Activated naive CD8-positive, alpha-beta T cell (primary cell): ENCODE data around the gene ACVR1.

Experiments
- H3K27ac Mint-ChIP-seq: one replicate; pipeline ENCODE4 v1.8.0; 2021; ENCODE audit warnings: mixed read lengths
- H3K27me3 Mint-ChIP-seq: one replicate; pipeline ENCODE4 v1.8.0; 2021; ENCODE audit warnings: mixed read lengths
- H3K36me3 Mint-ChIP-seq: one replicate; pipeline ENCODE4 v1.8.0; 2021; ENCODE audit warnings: mixed read lengths
- H3K4me1 Mint-ChIP-seq: one replicate; pipeline ENCODE4 v1.8.0; 2021; ENCODE audit warnings: low read depth, mixed read lengths
- H3K4me3 Mint-ChIP-seq: one replicate; pipeline ENCODE4 v1.8.0; 2021; ENCODE audit warnings: mild to moderate bottlenecking, mixed read lengths
- H3K9me3 Mint-ChIP-seq: one replicate; pipeline ENCODE4 v1.8.0; 2021; ENCODE audit warnings: low read depth, mixed read lengths

ACVR1 gene

DNA sequence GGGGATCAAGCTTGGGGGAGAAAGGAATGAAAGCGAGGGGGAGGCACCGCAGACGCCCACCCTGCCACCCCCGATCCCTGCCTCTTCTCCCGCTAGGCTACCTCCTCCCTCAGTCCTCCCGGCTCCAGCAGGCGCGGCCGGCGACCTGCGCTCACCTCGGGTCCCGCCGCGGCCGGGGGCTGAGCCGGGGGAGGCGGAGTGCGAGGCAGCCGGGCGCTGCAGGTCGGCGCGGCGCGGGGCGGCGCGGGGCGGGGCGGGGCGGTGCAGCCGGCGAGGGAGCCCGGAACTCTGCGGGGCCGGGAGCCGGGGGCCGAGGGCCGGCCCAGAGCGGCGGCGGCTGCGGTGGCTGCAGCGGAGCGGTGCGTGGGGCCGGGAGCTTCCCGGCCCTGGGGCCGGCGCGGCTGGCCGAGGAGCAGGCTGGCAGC, 477 bp downstream of the ACVR1 start:
- peaks cover 48% of the 10 kb centered on the region for H3K4me1 Mint-ChIP-seq
- H3K27me3 Mint-ChIP-seq = no peaks in the 10 kb centered on the region
- H3K36me3 Mint-ChIP-seq = peaks cover 2% of the 10 kb centered on the region
- H3K9me3 Mint-ChIP-seq = no peaks in the 10 kb centered on the region
- H3K27ac Mint-ChIP-seq = peak overlapping the region; percentile 89
- peak overlapping the region; percentile 92 for H3K4me3 Mint-ChIP-seq

DNA sequence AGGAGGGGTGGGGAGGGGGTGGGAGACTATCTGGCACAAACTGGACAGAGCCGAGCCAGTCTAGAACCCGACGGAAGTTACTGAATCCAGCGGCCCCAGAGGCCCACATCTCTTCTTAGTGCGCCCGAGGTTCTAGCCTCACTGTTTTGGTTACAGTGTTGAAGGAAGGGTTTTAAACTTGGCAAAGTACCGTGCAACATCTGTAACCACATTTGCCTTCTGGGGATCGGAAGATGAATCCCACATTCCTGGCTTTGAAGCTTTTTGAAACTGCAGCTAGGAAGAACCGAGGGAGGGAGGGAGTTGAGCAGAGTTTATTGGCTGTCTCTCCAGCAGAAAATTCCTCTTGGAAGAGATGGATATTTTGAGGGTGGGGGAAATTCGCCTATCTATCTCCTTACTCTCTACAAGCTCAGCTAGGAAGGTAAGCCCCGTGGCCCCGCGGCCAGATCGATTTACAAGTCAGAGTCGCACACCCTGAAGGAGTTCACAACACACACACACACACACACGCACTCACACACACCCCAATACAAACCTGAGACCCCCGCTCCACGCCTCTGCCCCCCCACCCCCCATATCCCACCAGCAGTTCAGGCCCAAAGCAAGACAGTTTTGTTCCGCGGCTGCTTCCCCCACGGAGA, 1.0 kb downstream of the ACVR1 start:
- H3K36me3 Mint-ChIP-seq = peaks cover 2% of the 10 kb centered on the region
- peak overlapping the region; percentile 92 for H3K4me3 Mint-ChIP-seq
- H3K27me3 Mint-ChIP-seq = no peaks in the 10 kb centered on the region
- no peaks in the 10 kb centered on the region for H3K9me3 Mint-ChIP-seq
- peak overlapping the region; percentile 89 for H3K27ac Mint-ChIP-seq
- peaks cover 50% of the 10 kb centered on the region for H3K4me1 Mint-ChIP-seq

DNA sequence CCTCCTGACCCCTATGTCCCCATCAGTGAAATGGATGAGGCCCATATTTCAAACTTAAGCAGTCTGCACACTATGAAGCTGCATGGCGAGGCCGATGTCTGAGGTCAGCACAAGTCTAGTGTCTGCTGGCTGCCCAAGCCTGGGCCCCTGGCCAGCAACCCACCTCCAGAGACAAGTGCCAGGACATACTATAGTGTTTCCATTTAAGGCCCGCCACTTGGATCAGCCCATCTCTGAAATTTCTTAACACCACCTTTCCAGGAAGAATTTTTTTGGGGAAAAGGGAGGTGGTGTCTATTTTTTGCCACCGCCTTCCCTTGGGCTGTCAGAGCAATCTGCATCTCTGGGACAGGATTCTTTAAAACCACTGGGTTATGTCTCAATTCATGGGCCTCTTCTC, 1.8 kb downstream of the ACVR1 start:
- H3K4me1 Mint-ChIP-seq = peaks cover 57% of the 10 kb centered on the region
- peak overlapping the region; percentile 89 for H3K27ac Mint-ChIP-seq

DNA sequence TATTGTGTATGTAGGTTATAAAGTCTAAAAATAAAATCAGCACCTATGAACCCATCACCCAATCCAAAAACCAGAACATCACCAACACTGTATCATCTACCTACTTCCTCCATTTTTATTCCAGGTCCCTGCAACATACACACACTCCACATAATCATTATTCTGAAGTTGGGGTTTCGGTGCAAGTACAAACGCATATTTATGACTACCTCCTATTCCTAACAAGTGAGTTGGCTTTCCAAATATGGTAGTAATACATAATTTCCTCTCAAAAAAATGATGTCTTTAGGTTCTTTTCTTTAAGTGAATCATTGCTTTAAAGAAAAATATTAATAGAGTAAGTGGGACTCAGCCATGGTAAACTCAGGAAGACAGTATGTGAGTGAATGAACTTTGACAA, 3.3 kb downstream of the ACVR1 start:
- no peak overlapping the region for H3K27ac Mint-ChIP-seq
- no peaks in the 10 kb centered on the region for H3K27me3 Mint-ChIP-seq
- peaks cover 62% of the 10 kb centered on the region for H3K4me1 Mint-ChIP-seq
- no peaks in the 10 kb centered on the region for H3K9me3 Mint-ChIP-seq
- H3K4me3 Mint-ChIP-seq = no peak overlapping the region
- peaks cover 3% of the 10 kb centered on the region for H3K36me3 Mint-ChIP-seq

More for the DNA sequence above, 1.8 kb downstream of the ACVR1 start:
- H3K9me3 Mint-ChIP-seq = no peaks in the 10 kb centered on the region
- peak overlapping the region; percentile 92 for H3K4me3 Mint-ChIP-seq
- H3K36me3 Mint-ChIP-seq = peaks cover 2% of the 10 kb centered on the region
- H3K27me3 Mint-ChIP-seq = no peaks in the 10 kb centered on the region

- Mint-ChIP-seq H3K9me3 (no peaks in the 10 kb centered on the region), H3K27me3 (no peaks in the 10 kb centered on the region), H3K27ac (no peak overlapping the region), H3K4me1 (peaks cover 54% of the 10 kb centered on the region), H3K4me3 (no peak overlapping the region), H3K36me3 (peaks cover 3% of the 10 kb centered on the region)
Observed at GRCh38 chr2:157871415-157871814, 4.7 kb downstream of the ACVR1 start.

DNA sequence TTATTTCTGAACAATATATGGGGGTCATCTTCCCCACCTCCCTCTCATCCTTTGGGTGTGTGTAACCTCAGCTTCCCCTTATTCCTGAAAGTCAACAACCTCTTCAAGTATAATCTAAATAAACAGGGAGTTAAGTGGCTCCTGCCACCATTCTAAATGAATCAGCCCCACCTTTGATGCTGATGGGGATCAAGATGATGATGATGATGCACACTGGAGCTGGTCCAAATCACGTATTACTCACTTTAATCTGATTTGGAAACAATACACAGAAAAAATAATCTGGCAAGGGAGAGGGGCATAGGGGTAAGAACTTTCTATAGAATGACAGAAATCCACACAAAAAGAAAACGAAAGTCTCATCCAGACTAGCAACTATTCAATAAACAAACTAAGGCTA, 7.1 kb downstream of the ACVR1 start:
- H3K4me3 Mint-ChIP-seq = no peak overlapping the region
- no peaks in the 10 kb centered on the region for H3K27me3 Mint-ChIP-seq
- peaks cover 3% of the 10 kb centered on the region for H3K36me3 Mint-ChIP-seq
- no peaks in the 10 kb centered on the region for H3K9me3 Mint-ChIP-seq
- peak overlapping the region; percentile 56 for H3K27ac Mint-ChIP-seq
- H3K4me1 Mint-ChIP-seq = peaks cover 51% of the 10 kb centered on the region

DNA sequence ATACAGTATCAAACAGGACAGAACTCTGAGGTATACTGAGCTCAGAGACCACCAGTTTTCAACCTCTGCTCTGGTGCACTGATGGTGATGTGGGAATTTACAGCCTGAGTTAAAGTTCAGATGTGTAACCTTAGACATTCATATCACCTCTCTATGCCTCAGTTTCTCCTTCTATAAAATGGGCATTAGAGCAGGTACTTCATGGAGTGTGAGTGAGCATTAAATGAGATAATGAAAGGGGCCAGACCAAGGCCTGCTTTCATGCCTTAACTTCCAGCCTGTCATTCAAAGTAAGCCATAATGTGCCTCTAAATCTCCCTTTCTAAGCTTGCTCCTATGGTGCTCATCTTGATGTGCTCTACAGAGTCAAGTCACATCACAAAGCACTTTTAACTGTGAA, 8.4 kb downstream of the ACVR1 start:
- H3K4me1 Mint-ChIP-seq = peaks cover 42% of the 10 kb centered on the region
- peaks cover 3% of the 10 kb centered on the region for H3K36me3 Mint-ChIP-seq
- no peaks in the 10 kb centered on the region for H3K9me3 Mint-ChIP-seq
- H3K27ac Mint-ChIP-seq = no peak overlapping the region
- no peaks in the 10 kb centered on the region for H3K27me3 Mint-ChIP-seq
- no peak overlapping the region for H3K4me3 Mint-ChIP-seq

DNA sequence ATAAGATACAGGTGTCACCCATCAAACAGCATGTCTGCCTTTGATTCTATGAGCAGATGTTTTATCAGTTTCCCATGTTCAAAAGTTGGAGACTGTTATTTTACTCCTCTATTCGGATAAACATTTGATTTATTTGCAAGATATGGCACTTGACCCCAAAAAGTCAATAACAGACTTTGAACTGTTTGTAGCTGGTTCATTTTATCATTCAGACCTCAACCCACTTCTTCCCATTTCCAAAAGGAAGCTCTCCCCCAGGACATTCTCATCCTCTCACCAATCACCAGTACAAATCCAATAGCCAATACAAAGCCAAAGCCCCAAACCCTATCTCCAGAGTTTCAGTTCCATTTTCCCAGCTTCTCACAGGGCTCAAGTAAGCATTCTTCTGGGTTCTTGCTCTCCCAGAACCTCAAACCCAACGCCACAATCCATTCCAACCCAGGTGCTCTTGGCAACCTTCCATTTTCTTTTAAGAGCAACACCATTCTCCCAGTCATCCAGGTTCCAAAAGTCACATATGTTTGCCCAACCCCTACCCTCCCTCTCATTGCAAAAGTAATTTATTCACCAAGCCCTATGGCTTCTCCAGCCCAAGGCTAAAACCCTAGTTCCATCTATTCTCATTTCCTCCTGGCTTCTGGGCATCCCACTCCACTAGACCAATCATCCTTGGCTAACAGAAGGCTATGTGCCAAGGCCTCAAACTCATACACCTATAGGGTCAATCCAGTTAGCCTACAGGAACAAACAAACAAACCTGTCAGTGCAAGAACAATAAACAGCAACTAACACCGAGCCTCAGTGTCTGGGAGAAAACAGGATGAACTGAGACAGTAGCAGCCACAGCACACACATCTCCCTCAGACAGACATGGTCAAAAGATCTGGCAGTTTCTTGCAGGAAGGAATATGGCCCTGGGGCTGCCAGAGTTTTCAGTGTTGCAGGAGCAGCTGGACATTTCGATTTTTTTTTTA, 9.2 kb downstream of the ACVR1 start:
- H3K27me3 Mint-ChIP-seq = no peaks in the 10 kb centered on the region
- H3K36me3 Mint-ChIP-seq = peaks cover 3% of the 10 kb centered on the region
- no peak overlapping the region for H3K27ac Mint-ChIP-seq
- H3K4me1 Mint-ChIP-seq = peaks cover 37% of the 10 kb centered on the region
- H3K4me3 Mint-ChIP-seq = no peak overlapping the region
- no peaks in the 10 kb centered on the region for H3K9me3 Mint-ChIP-seq

- Mint-ChIP-seq H3K36me3 (peaks cover 3% of the 10 kb centered on the region), H3K9me3 (no peaks in the 10 kb centered on the region), H3K27me3 (no peaks in the 10 kb centered on the region), H3K27ac (no peak overlapping the region), H3K4me1 (peaks cover 33% of the 10 kb centered on the region), H3K4me3 (no peak overlapping the region)
Observed at GRCh38 chr2:157866202-157866601, 9.9 kb downstream of the ACVR1 start.

- Mint-ChIP-seq H3K27ac (no peak overlapping the region), H3K27me3 (no peaks in the 10 kb centered on the region), H3K4me1 (peaks cover 25% of the 10 kb centered on the region), H3K9me3 (no peaks in the 10 kb centered on the region), H3K36me3 (peaks cover 5% of the 10 kb centered on the region), H3K4me3 (no peak overlapping the region)
Observed at GRCh38 chr2:157864857-157865430, 11.2 kb downstream of the ACVR1 start.

GRCh38 chr2:157858846-157859245, 17.3 kb downstream of the ACVR1 start:
- peaks cover 23% of the 10 kb centered on the region for H3K4me1 Mint-ChIP-seq
- no peak overlapping the region for H3K27ac Mint-ChIP-seq
- no peak overlapping the region for H3K4me3 Mint-ChIP-seq
- H3K9me3 Mint-ChIP-seq = no peaks in the 10 kb centered on the region
- H3K27me3 Mint-ChIP-seq = no peaks in the 10 kb centered on the region
- peaks cover 12% of the 10 kb centered on the region for H3K36me3 Mint-ChIP-seq

- Mint-ChIP-seq H3K9me3 (no peaks in the 10 kb centered on the region), H3K36me3 (peaks cover 16% of the 10 kb centered on the region), H3K27ac (peak overlapping the region; percentile 36), H3K4me1 (peaks cover 31% of the 10 kb centered on the region), H3K27me3 (no peaks in the 10 kb centered on the region), H3K4me3 (no peak overlapping the region)
Observed at GRCh38 chr2:157857881-157858280, 18.2 kb downstream of the ACVR1 start.

DNA sequence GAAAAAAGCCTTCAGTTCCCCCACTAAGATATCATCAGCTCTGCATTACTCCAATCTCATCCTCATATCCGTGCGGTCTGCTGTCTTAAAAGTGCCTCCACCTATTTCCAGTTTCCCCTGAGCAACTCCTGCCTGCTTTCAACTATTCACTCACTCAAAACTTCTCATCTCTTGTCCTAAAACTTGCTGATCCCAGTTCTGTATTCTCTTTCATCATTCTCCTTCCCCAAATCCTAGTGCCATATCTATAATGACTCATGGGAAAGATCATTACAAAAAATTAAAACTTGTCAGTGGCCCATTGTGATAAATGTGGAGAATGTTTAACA, 20.0 kb downstream of the ACVR1 start:
- no peaks in the 10 kb centered on the region for H3K9me3 Mint-ChIP-seq
- peak overlapping the region; percentile 88 for H3K27ac Mint-ChIP-seq
- no peaks in the 10 kb centered on the region for H3K27me3 Mint-ChIP-seq
- H3K4me3 Mint-ChIP-seq = peak overlapping the region; percentile 41
- peaks cover 36% of the 10 kb centered on the region for H3K4me1 Mint-ChIP-seq
- H3K36me3 Mint-ChIP-seq = peaks cover 20% of the 10 kb centered on the region

DNA sequence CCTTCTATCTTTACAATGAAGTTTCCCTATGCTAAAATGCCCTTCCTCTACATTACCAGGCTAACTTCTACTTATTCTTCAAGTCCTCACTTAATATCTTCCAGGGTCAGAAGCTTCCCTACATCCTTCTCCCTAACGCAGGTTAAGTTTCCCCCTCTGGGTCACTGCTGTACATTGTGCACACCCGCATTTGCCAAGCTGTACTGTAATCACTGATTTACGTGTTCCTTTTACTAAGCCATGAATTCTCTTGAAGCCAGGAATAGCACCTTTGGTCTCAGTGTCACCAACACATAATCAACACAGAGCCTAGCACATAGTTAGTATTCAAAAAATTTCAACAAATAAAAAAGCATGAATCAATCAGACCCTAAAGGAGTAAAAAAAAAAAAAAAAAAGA, 22.3 kb downstream of the ACVR1 start:
- peaks cover 27% of the 10 kb centered on the region for H3K36me3 Mint-ChIP-seq
- H3K27me3 Mint-ChIP-seq = no peaks in the 10 kb centered on the region
- peaks cover 36% of the 10 kb centered on the region for H3K4me1 Mint-ChIP-seq
- H3K27ac Mint-ChIP-seq = peak overlapping the region; percentile 51
- no peaks in the 10 kb centered on the region for H3K9me3 Mint-ChIP-seq
- no peak overlapping the region for H3K4me3 Mint-ChIP-seq

GRCh38 chr2:157853211-157853610, 22.9 kb downstream of the ACVR1 start:
- H3K36me3 Mint-ChIP-seq = peaks cover 30% of the 10 kb centered on the region
- H3K4me1 Mint-ChIP-seq = peaks cover 36% of the 10 kb centered on the region
- no peak overlapping the region for H3K27ac Mint-ChIP-seq
- H3K27me3 Mint-ChIP-seq = no peaks in the 10 kb centered on the region
- H3K4me3 Mint-ChIP-seq = no peak overlapping the region
- H3K9me3 Mint-ChIP-seq = no peaks in the 10 kb centered on the region
